HG03280 (cell line): ENCODE data around the gene NF1.
"Not testable (repeated sequence)": the region's sequence is repeated elsewhere in the genome, so short reads cannot be mapped to it uniquely, and the experiment has no call there.

Experiments used
- ATAC-seq: cut with Tn5 transposase; IDR thresholded peaks from one replicate; pipeline ENCODE4 v1.9.1; 2021; ENCODE audit warnings: mild to moderate bottlenecking, moderate library complexity; ENCODE audit not compliant: unreplicated experiment

The NF1 gene

DNA sequence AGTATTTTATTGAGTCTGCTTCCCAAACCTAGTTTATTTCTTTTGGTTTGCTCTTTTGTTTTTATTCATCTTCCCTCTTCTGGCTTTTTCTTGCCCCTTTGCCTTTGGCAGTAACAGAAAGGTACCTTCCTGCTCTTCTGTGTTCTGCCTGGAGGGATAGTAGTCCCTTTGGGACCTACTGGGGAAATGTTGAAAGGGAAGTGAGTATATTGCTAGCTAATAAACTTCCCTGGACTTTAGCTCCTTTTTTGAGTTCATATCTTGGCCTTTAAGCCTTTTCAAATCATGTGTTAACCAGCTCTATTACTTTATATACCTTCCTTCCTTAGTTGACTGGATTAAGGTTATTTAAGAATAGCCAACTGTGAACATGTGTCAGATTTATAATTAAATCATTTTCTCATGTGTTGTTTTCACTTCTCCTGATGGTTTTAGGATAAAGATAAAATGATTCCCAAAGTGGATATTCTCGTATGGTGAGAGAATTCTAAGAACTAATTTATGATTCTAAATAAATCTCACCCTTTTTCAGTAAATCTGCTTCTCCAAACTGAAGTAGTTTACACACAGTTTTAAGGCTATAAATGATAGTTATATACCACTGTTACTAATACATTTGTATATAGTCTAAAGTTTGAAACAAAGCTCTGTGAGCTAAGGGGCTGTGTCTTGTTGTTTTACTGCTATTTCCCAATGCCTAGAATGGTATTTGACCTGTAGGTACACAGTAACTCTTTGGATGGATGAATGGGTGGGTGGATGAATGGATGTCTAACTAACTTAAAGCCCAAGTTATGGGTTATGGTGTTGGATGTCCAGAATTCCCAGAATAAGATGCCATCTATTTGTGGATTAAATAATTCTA lies 156.6 kb downstream of the NF1 start:
- no peak for ATAC-seq

GRCh38 chr17:31251970-31252328 lies 157.2 kb downstream of the NF1 start:
- no peak for ATAC-seq

GRCh38 chr17:31252741-31253140 lies 158.0 kb downstream of the NF1 start:
- ATAC-seq: no peak

- no peak for ATAC-seq
These were observed 159.9 kb downstream of the NF1 start for GRCh38 chr17:31254654-31255053.

DNA sequence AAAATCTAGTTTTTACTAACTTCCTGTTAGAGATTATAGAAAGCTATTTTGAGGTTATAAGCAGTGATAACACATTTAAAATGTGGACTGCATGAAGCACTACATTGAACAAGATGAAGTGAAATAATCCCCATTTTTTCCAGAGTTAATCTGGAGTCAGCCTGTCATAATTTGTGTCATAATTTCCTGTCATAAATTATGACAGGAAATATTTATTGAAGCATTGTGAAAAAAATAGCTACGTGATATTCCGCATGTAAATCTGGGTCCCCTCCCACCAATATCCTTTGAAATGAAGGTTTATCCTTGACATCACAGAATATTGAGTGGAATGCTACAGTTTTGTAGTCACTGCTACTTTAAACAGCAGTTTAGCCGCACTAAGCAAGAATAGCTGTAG lies 162.2 kb downstream of the NF1 start:
- ATAC-seq: no peak

DNA sequence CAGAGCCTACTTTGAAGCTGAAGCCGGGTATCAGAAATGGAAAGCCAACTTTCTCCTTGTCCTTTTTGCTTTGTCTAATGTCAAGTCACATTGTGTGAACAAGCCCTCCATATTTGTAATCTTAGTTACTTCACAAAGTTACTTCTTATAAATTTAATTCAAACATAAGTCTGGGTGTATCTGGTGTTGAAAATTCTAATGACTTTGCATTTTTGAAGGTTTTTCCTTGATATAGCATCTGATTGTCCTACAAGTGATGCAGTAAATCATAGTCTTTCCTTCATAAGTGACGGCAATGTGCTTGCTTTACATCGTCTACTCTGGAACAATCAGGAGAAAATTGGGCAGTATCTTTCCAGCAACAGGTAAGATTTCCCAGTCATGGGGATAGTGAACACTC lies 165.4 kb downstream of the NF1 start:
- no peak for ATAC-seq

DNA sequence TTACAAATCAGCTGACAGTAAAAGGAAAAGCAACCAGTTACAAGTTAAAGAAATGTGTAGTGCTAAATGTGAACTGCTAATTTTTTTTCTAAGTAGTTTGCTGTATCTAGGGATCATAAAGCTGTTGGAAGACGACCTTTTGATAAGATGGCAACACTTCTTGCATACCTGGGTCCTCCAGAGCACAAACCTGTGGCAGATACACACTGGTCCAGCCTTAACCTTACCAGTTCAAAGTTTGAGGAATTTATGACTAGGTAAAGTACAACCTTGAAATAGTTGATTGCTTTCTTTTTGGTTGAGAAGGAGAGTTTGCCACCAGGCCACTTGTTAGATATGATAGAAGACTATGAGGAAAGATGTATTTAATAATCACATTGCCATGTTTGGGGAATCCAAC lies 166.8 kb downstream of the NF1 start:
- no peak for ATAC-seq

DNA sequence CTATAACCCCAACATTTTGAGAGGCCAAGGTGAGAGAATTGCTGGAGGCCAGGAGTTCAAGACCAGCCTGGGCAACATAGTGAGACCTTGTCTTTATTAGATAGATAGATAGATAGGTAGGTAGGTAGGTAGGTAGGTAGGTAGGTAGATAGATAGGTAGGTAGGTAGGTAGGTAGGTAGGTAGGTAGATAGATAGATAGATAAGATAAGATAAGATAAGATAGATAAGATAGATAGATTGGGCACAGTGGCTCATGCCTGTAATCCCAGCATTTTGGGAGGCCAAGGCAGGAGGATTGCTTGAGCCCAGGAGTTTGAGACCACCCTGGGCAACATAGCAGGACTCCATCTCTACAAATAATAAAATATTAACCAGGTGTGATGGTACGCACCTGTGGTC lies 168.1 kb downstream of the NF1 start:
- ATAC-seq: not testable (repeated sequence)

GRCh38 chr17:31266042-31266441 lies 171.3 kb downstream of the NF1 start:
- no peak for ATAC-seq

DNA sequence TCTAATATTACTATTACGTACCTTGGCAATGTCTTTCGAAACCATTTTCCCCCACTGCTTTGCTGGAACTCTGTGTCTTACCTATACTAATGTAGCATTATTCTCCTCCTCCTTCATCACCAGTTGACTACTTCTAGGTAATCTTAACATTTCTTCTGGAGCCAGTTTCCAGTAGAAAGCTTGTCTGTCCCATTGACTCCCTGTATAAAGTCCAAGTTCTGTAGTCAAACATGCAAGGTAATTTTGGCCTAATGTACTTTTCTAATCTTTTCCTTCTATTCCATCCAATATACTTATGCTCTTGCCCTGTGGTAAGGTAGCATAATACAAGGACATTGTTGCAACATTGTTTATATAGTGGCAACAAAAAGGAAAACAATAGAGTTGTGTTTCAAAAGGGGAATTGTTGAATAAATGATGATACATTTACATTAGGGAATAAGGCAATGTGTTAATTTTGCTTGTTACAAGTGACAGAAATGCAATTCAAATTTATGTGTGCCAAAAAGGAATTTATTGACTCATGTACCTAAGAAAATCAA lies 174.3 kb downstream of the NF1 start:
- no peak for ATAC-seq

GRCh38 chr17:31269578-31269983 lies 174.8 kb downstream of the NF1 start:
- no peak for ATAC-seq

DNA sequence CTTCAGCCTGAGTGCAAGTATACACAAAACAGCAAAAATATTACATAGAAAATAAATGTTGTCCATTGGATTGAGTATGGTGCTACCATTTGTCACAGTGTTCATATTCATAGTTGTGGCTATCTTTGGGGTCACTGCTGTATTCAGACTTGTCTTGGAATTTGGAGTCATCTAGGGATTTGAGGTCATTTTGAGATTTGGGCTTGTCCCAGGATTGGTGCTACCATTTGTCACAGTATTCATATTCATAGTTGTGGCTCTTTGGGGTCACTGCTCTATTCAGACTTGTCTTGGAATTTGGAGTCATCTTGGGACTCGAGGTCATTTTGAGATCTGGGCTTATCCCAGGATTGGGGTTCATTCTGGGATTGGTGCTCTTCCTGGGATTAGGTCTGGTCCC lies 177.5 kb downstream of the NF1 start:
- no peak for ATAC-seq

GRCh38 chr17:31272803-31273202 lies 178.0 kb downstream of the NF1 start:
- no peak for ATAC-seq

- no peak for ATAC-seq
These were observed 178.7 kb downstream of the NF1 start for GRCh38 chr17:31273516-31273915.

DNA sequence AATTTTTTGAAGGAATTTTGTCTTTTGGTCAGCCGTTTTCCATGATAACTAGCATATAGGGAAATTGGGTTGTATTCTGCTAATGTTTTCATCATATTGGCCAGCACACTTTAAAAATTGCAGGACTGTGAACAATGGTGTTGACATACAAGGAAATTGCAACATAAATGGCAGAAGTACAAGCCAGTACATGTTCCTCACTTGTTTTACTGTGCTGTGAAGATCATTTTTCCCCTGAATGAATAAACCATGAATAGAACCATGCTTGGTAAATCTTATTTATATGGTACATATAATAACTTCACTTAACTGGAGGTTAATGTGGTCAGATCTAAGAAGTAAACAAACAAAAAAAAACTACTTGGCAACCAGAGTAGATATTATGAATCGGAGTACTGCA lies 179.5 kb downstream of the NF1 start:
- ATAC-seq: no peak

- ATAC-seq: no peak
These were observed 180.3 kb downstream of the NF1 start for GRCh38 chr17:31275116-31275515.

DNA sequence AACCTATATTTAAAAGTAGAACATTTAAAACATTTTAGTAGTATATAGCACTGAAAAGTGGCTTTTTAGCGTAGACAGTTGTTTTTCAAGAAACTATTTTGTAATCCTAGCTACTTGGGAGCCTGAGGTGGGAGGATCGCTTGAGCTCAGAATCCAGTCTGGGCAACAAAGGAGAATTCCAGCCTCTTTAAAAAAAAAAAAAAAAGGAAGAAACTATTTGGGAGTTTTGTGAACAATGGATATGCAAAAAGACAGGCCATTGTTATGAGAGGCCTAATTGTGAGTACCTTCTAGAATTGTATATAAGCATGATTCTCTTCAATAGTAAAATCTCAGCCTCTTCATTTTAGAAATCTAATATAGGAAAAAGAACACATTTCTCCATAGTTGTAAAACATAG lies 184.6 kb downstream of the NF1 start:
- ATAC-seq: no peak

GRCh38 chr17:31281061-31281460 lies 186.3 kb downstream of the NF1 start:
- no peak for ATAC-seq

DNA sequence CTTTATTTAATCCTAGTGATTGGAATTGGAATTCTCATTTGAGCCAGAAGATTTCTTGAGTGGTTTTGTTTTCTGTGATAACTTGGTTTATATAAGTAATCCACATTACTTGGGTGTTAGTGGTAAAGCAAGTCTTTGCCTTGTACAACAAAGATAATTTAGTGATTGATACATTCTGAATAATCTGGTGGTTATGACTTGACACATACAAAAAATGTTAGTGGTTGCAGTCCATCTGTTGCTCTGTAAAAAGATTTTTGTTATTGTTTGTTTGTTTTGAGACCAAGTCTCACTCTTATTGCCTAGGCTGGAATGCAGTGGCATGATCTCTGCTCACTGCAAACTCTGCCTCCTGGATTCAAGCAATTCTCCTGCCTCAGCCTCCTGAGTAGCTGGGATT lies 189.1 kb downstream of the NF1 start:
- ATAC-seq: no peak

DNA sequence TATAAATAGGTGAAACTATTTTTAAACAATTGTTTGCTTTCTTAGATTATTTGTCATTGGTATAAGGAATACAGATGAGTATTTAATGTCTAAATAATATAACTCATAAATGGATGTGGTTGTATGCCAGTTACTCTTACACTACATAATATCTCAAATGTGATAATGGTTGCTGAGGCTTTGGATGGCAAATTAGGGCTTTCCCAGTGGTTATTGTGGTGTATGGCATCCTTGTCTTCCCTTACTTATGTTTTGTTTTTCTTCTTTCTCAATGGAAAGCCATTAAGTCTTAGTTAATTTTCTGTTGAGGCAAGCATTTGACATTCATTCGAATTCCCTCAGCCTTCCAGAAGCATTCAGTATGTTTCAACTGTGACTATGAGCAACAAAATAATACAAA lies 191.8 kb downstream of the NF1 start:
- no peak for ATAC-seq

DNA sequence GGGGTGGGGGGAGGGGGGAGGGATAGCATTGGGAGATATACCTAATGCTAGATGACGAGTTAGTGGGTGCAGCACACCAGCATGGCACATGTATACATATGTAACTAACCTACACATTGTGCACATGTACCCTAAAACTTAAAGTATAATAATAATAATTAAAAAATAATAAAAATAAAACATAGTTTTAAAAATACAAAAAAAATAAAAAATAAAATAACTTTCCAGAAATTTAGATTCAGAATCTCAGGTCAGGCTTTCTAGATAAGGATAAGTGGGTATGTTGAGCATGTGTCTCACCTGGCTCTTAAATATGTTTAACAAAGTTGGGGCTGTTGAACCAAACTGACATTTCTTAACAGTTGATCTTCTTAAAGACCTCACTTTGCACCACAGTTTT lies 193.2 kb downstream of the NF1 start:
- not testable (repeated sequence) for ATAC-seq

- no peak for ATAC-seq
These were observed 195.0 kb downstream of the NF1 start for GRCh38 chr17:31289790-31290189.

- no peak for ATAC-seq
These were observed 197.0 kb downstream of the NF1 start for GRCh38 chr17:31291820-31292219.
